OCI-LY7 (cell line): ENCODE results near the gene ZNF195. TPM values are rescaled to one million over a fixed set of nuclear protein-coding genes. Genes with fewer than 3 reads are reported as not detected.

ENCODE experiments used
- BruUV-seq: library from RNA; stranded (reverse); fragments of 400-500 nt; replicated peaks from 2 replicates; lab custom pipeline; 2021; lab: Mats Ljungman, UMichigan
- CTCF ChIA-PET: fragments of 300-600 bp; sonication (Branson Sonifier 250); formaldehyde crosslinking; loops from one replicate; lab custom pipeline; 2022; ENCODE audit warnings: antibody characterized with exemption; ENCODE audit not compliant: unreplicated experiment; lab: Charles Lee
- POLR2A ChIA-PET: fragments of 300-600 bp; sonication (Branson Sonifier 250); formaldehyde crosslinking; loops from one replicate; lab custom pipeline; 2022; ENCODE audit warnings: antibody characterized with exemption; lab: Charles Lee
- DNase-seq: peaks from one replicate; pipeline ENCODE4 v3.0.0-alpha.2; 2015; ENCODE audit warnings: low spot score
- H2AFZ ChIP-seq: fragments of 200-600 bp; sonication (generic), shearing (Covaris generic); 2 replicates; pipeline ENCODE4 v1.6.1; 2014; ENCODE audit warnings: mild to moderate bottlenecking, antibody characterized with exemption, low read length, moderate library complexity
- H3K27ac ChIP-seq: fragments of 200-600 bp; sonication (generic); 2 replicates; pipeline ENCODE4 v1.5.1; 2014; ENCODE audit warnings: mixed run types, low read depth, mild to moderate bottlenecking, moderate library complexity, low read length, inconsistent platforms; ENCODE audit not compliant: poor library complexity, severe bottlenecking
- H3K36me3 ChIP-seq: fragments of 200-600 bp; sonication (generic); 2 replicates; pipeline ENCODE4 v1.6.1; 2014; ENCODE audit warnings: mild to moderate bottlenecking, antibody characterized with exemption, low read length, moderate library complexity, mixed read lengths; ENCODE audit not compliant: insufficient read depth
- H3K4me1 ChIP-seq: fragments of 200-600 bp; sonication (generic); 2 replicates; pipeline ENCODE4 v1.5.1; 2014; ENCODE audit warnings: mild to moderate bottlenecking, low read length; ENCODE audit not compliant: insufficient read depth, poor library complexity, severe bottlenecking
- H3K4me2 ChIP-seq: fragments of 200-600 bp; sonication (generic); 2 replicates; pipeline ENCODE4 v1.6.1; 2014; ENCODE audit warnings: mild to moderate bottlenecking, low read length
- H3K4me3 ChIP-seq: fragments of 200-600 bp; sonication (generic); 2 replicates; pipeline ENCODE4 v1.5.1; 2014; ENCODE audit warnings: mild to moderate bottlenecking, low read depth, low read length; ENCODE audit not compliant: poor library complexity, severe bottlenecking
- H3K79me2 ChIP-seq: fragments of 200-600 bp; sonication (generic); 2 replicates; pipeline ENCODE4 v1.6.1; 2016; ENCODE audit warnings: low read depth, mild to moderate bottlenecking, low read length, moderate library complexity, mixed read lengths; ENCODE audit not compliant: insufficient read depth
- H3K9me2 ChIP-seq: fragments of 200-600 bp; sonication (generic); 2 replicates; pipeline ENCODE4 v1.6.1; 2016; ENCODE audit warnings: mild to moderate bottlenecking, low read length, mixed read lengths; ENCODE audit not compliant: insufficient read depth
- H3K9me3 ChIP-seq: fragments of 200-600 bp; sonication (generic); 2 replicates; pipeline ENCODE4 v1.6.1; 2014; ENCODE audit warnings: mild to moderate bottlenecking, mixed run types, low read length, mixed read lengths
- H4K20me1 ChIP-seq: fragments of 200-600 bp; sonication (generic); 2 replicates; pipeline ENCODE4 v1.6.1; 2014; ENCODE audit warnings: mild to moderate bottlenecking, antibody characterized with exemption, low read length, moderate library complexity, mixed read lengths; ENCODE audit not compliant: insufficient read depth
- EZH2phosphoT487 ChIP-seq: fragments of 200-600 bp; sonication (generic); IDR thresholded peaks from 2 replicates; pipeline ENCODE4 v1.6.1; 2018; ENCODE audit warnings: low read depth, borderline replicate concordance, mild to moderate bottlenecking, mixed run types, antibody characterized with exemption, low read length, moderate library complexity, mixed read lengths
- intact Hi-C: fragments of 100-400 bp; cut with micrococcal nuclease; formaldehyde crosslinking; loops from one replicate; pipeline ENCODE4 v1.10.0; 2022; ENCODE audit not compliant: unreplicated experiment
- total RNA-seq, 2 experiments: library from RNA; depleted of rRNA in 1 of 2; stranded (reverse); fragments of >200 nt in 1 of 2; shearing (Covaris generic) in 1 of 2; gene quantifications; 2 replicates each; pipeline ENCODE4 v1.2.3, GENCODE V29; 2014 to 2022
- TF ChIP-seq, protein P1 (sequence below): fragments of 200-600 bp; sonication (generic); conservative IDR thresholded peaks from 2 replicates; pipeline ENCODE4 v1.5.1; 2014; ENCODE audit warnings: mild to moderate bottlenecking, antibody characterized with exemption, low read length, moderate library complexity, mixed read lengths

Gene ZNF195
- total RNA-seq, 2 experiments from 2014 or later = 82.3 to 95.7 TPM

DNA sequence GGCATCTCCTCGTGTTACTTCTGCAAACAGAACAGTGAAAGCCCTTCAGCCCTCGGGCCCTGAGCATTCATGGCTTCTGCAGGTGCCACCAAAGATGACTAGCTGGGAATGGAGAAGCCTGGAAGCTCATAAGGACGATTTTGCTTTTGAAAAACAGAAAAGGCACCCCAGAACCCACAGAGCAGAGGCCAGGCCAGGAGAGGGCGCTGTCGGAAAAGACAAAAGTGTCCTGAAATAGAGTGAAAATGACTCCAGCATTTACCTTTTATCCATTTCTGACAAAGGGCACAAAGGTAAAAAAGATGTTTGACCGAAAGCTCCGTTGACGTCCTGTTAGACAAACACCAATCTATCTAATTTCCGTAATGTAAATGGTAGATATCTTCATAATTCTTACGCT, 37.6 kb downstream of the ZNF195 start:
- no TSS peak for BruUV-seq
- peak; percentile 62 for DNase-seq
- no peak overlapping the region for H3K4me3 ChIP-seq
- no peaks in the 10 kb centered on the region for H3K9me3 ChIP-seq
- ChIA-PET CTCF (interaction anchor here (0.8 kb wide), 1 partner anchor 67 kb away, joined by 3 read pairs; no protein-coding TSS in a partner anchor), POLR2A (interaction anchor here (0.6 kb wide), 1 partner anchor 36 kb away, joined by 3 read pairs; no protein-coding TSS in a partner anchor)
- H3K4me1 ChIP-seq = no peaks in the 10 kb centered on the region
- H3K36me3 ChIP-seq = no peaks in the 10 kb centered on the region
- H3K79me2 ChIP-seq = no peaks in the 10 kb centered on the region
- H4K20me1 ChIP-seq = no peaks in the 10 kb centered on the region
- H3K9me2 ChIP-seq = no peaks in the 10 kb centered on the region
- H3K27ac ChIP-seq = no peak overlapping the region
- no peak overlapping the region for H3K4me2 ChIP-seq
- intact Hi-C loops = no loop called here
- no peak overlapping the region for H2AFZ ChIP-seq
- no peak for TF ChIP-seq EZH2phosphoT487
- TF ChIP-seq, protein P1, sequence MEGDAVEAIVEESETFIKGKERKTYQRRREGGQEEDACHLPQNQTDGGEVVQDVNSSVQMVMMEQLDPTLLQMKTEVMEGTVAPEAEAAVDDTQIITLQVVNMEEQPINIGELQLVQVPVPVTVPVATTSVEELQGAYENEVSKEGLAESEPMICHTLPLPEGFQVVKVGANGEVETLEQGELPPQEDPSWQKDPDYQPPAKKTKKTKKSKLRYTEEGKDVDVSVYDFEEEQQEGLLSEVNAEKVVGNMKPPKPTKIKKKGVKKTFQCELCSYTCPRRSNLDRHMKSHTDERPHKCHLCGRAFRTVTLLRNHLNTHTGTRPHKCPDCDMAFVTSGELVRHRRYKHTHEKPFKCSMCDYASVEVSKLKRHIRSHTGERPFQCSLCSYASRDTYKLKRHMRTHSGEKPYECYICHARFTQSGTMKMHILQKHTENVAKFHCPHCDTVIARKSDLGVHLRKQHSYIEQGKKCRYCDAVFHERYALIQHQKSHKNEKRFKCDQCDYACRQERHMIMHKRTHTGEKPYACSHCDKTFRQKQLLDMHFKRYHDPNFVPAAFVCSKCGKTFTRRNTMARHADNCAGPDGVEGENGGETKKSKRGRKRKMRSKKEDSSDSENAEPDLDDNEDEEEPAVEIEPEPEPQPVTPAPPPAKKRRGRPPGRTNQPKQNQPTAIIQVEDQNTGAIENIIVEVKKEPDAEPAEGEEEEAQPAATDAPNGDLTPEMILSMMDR = peak; percentile 95

- intact Hi-C loops = no loop called here
- no peaks in the 10 kb centered on the region for H3K9me2 ChIP-seq
- H3K4me1 ChIP-seq = no peaks in the 10 kb centered on the region
- TF ChIP-seq, protein P1 = no peak
- TF ChIP-seq EZH2phosphoT487 = no peak
- no peak overlapping the region for H3K27ac ChIP-seq
- H3K4me2 ChIP-seq = no peak overlapping the region
- H3K9me3 ChIP-seq = no peaks in the 10 kb centered on the region
- no peak overlapping the region for H3K4me3 ChIP-seq
- DNase-seq = no peak
- no TSS peak for BruUV-seq
- POLR2A ChIA-PET = interaction anchor here (0.6 kb wide), 1 partner anchor 84 kb away, joined by 4 read pairs; no protein-coding TSS in a partner anchor
- H4K20me1 ChIP-seq = no peaks in the 10 kb centered on the region
- no peaks in the 10 kb centered on the region for H3K36me3 ChIP-seq
- H2AFZ ChIP-seq = no peak overlapping the region
- CTCF ChIA-PET = no interaction called here
- H3K79me2 ChIP-seq = no peaks in the 10 kb centered on the region
Measured at GRCh38 chr11:3340025-3340424, 38.9 kb downstream of the ZNF195 start.

DNA sequence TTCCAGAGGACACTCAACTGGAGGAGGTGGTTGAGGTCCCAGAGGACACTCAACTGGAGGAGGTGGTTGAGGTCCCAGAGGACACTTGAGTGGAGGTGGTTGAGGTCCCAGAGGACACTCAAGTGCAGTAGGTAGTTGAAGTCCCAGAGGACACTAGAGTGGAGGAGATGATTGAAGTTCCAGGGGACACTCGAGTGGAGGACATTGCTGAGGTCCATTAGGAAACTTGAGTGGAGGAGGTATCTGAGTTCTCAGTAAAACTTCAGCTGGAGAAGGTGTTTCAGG, 39.7 kb downstream of the ZNF195 start:
- intact Hi-C loops = no loop called here
- H3K9me3 ChIP-seq = no peaks in the 10 kb centered on the region
- no peak overlapping the region for H2AFZ ChIP-seq
- DNase-seq = no peak
- no TSS peak for BruUV-seq
- no peaks in the 10 kb centered on the region for H3K4me1 ChIP-seq
- no peak overlapping the region for H3K27ac ChIP-seq
- H3K36me3 ChIP-seq = no peaks in the 10 kb centered on the region
- H4K20me1 ChIP-seq = no peaks in the 10 kb centered on the region
- H3K4me3 ChIP-seq = no peak overlapping the region
- TF ChIP-seq EZH2phosphoT487 = no peak
- TF ChIP-seq, protein P1 = no peak
- POLR2A ChIA-PET = no interaction called here
- no peaks in the 10 kb centered on the region for H3K79me2 ChIP-seq
- CTCF ChIA-PET = no interaction called here
- H3K9me2 ChIP-seq = no peaks in the 10 kb centered on the region
- no peak overlapping the region for H3K4me2 ChIP-seq
